ENCODE measurements around the gene CEND1.

DNA sequence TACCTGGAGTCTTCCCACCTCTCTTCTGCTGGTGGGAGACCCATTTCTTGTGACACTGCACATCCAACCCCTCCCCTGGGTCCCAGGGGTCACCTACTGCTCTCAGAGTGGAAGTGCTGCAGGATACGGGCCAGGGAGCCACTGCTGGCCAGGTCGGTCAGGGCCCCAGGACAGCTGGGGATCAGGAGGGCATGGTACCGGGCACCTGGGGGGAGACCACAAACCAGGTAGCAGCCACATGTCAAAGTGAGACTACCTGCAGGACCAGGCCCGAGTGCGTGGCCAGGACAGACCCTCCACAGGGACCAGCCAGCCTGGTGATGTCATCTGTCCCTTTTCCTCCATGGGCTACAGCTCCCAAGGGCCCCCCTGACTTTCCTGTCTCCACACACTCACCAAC lies 16.5 kb downstream of the CEND1 start:
- TF ChIP-seq EZH2 (IDR thresholded peaks at IDR 0.05; ENCODE audit: low read depth): no peak
- TF ChIP-seq, protein P1, sequence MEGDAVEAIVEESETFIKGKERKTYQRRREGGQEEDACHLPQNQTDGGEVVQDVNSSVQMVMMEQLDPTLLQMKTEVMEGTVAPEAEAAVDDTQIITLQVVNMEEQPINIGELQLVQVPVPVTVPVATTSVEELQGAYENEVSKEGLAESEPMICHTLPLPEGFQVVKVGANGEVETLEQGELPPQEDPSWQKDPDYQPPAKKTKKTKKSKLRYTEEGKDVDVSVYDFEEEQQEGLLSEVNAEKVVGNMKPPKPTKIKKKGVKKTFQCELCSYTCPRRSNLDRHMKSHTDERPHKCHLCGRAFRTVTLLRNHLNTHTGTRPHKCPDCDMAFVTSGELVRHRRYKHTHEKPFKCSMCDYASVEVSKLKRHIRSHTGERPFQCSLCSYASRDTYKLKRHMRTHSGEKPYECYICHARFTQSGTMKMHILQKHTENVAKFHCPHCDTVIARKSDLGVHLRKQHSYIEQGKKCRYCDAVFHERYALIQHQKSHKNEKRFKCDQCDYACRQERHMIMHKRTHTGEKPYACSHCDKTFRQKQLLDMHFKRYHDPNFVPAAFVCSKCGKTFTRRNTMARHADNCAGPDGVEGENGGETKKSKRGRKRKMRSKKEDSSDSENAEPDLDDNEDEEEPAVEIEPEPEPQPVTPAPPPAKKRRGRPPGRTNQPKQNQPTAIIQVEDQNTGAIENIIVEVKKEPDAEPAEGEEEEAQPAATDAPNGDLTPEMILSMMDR (conservative IDR thresholded peaks at IDR 0.05): no peak

All from PC-9 (cell line).